GM19099 (cell line): ENCODE measurements around the gene ADCY2.

Experiments used
- POLR2A ChIP-seq: IDR thresholded peaks from 3 replicates; pipeline ENCODE4 v1.6.1; 2011; ENCODE audit warnings: low read depth; ENCODE audit not compliant: insufficient read length; ENCODE audit errors: extremely low read depth

Gene ADCY2

GRCh38 chr5:7395947-7396712 lies at the start of gene ADCY2:
Gene ADCY2, plus strand, starts transcription at chr5:7396138. Its CDS starts 159 bp downstream, at chr5:7396297.
- TF ChIP-seq POLR2A = no peak

- TF ChIP-seq POLR2A = no peak
Observed at GRCh38 chr5:7347377-7347776, 48.6 kb upstream of the ADCY2 start.

- no peak for TF ChIP-seq POLR2A
Observed at GRCh38 chr5:7348168-7348854, 47.6 kb upstream of the ADCY2 start.

- no peak for TF ChIP-seq POLR2A
Observed at GRCh38 chr5:7361593-7361992, 34.3 kb upstream of the ADCY2 start.

- TF ChIP-seq POLR2A = no peak
Observed at GRCh38 chr5:7363067-7363677, 32.8 kb upstream of the ADCY2 start.

GRCh38 chr5:7364226-7364875 lies 31.6 kb upstream of the ADCY2 start:
- TF ChIP-seq POLR2A = no peak

GRCh38 chr5:7367780-7368179 lies 28.2 kb upstream of the ADCY2 start:
- TF ChIP-seq POLR2A = no peak

- TF ChIP-seq POLR2A = no peak
Observed at GRCh38 chr5:7372399-7372798, 23.5 kb upstream of the ADCY2 start.

GRCh38 chr5:7374186-7374585 lies 21.8 kb upstream of the ADCY2 start:
- TF ChIP-seq POLR2A = no peak

- TF ChIP-seq POLR2A = no peak
Observed at GRCh38 chr5:7375457-7375856, 20.5 kb upstream of the ADCY2 start.

GRCh38 chr5:7376871-7377270 lies 19.1 kb upstream of the ADCY2 start:
- TF ChIP-seq POLR2A = no peak

- TF ChIP-seq POLR2A = no peak
Observed at GRCh38 chr5:7377761-7378160, 18.2 kb upstream of the ADCY2 start.

- TF ChIP-seq POLR2A = no peak
Observed at GRCh38 chr5:7382588-7382987, 13.3 kb upstream of the ADCY2 start.

GRCh38 chr5:7385681-7386080 lies 10.3 kb upstream of the ADCY2 start:
- TF ChIP-seq POLR2A = no peak

GRCh38 chr5:7388553-7388952 lies 7.4 kb upstream of the ADCY2 start:
- no peak for TF ChIP-seq POLR2A
